Small intestine (tissue), 7 donors: ENCODE results near the gene ACADL. TPM values are rescaled to one million over a fixed set of nuclear protein-coding genes. Genes with fewer than 3 reads are reported as not detected.
A peak's percentile ranks its signal among the peaks of the same experiment; 100 is the strongest.

ENCODE experiments used
- DNase-seq, 2 donors: peaks; one replicate each; pipeline versions ENCODE4 v3.0.0 to v3.0.0-alpha.2; 2013
- FAIRE-seq: peaks from 2 replicates; lab custom pipeline; 2012; peaks lifted over from hg19 to GRCh38; lab: Jason Lieb, UNC
- H3K27ac ChIP-seq, 3 donors: one replicate each; pipeline ENCODE4 v1.5.1; 2013; ENCODE audit warnings: low read length in 2 of 3, mild to moderate bottlenecking in 2 of 3, control low read depth in 1 of 3, inconsistent platforms in 1 of 3, low read depth in 1 of 3, moderate library complexity in 1 of 3
- H3K27me3 ChIP-seq, 3 donors: one replicate each; pipeline ENCODE4 v1.6.1; 2013; ENCODE audit warnings: low read length in 3 of 3, inconsistent platforms in 1 of 3; ENCODE audit not compliant: control insufficient read depth in 3 of 3, insufficient read depth in 3 of 3
- H3K36me3 ChIP-seq, 3 donors: one replicate each; pipeline ENCODE4 v1.6.1; 2013; ENCODE audit warnings: low read length in 3 of 3, inconsistent platforms in 1 of 3, low read depth in 1 of 3, mild to moderate bottlenecking in 1 of 3, moderate library complexity in 1 of 3; ENCODE audit not compliant: control insufficient read depth in 3 of 3, insufficient read depth in 2 of 3
- H3K4me1 ChIP-seq, 3 donors: one replicate each; pipeline ENCODE4 v1.6.1; 2013; ENCODE audit warnings: low read length in 2 of 3, inconsistent platforms in 1 of 3, low read depth in 1 of 3, mild to moderate bottlenecking in 1 of 3, moderate library complexity in 1 of 3; ENCODE audit not compliant: control insufficient read depth in 3 of 3, insufficient read depth in 2 of 3
- H3K4me3 ChIP-seq, 3 donors: one replicate each; pipeline ENCODE4 v1.5.1; 2013; ENCODE audit warnings: low read length in 3 of 3, control low read depth in 1 of 3, inconsistent platforms in 1 of 3, low read depth in 1 of 3, mild to moderate bottlenecking in 1 of 3, moderate library complexity in 1 of 3
- H3K9me3 ChIP-seq, 2 donors: one replicate each; pipeline ENCODE4 v1.6.1; 2013; ENCODE audit warnings: low read depth in 1 of 2, low read length in 1 of 2; ENCODE audit not compliant: control insufficient read depth in 2 of 2, insufficient read depth in 1 of 2
- WGBS, 3 donors: extraction: QIAGEN DNeasy Blood & Tissue Kit; methylation state at CpG; one replicate each; pipeline ENCODE4 v1.1.7; 2013; 5-methylcytosine and 5-hydroxymethylcytosine counted together
- polyA plus RNA-seq, 4 donors: library from polyadenylated mRNA; stranded (reverse) in 3 of 4; unstranded in 1 of 4; fragments of 200-250 nt in 3 of 4; fragments of 120-200 nt in 1 of 4; gene quantifications; one replicate each; pipeline versions ENCODE4 v1.2.1 to v1.2.3, GENCODE V29; 2013
- donor health status: healthy with polysubstance abuse.
- donor health status: control.
- donor health status: control.
- donor health status: Bipolar disorder and iron deficiency.
- donor health status: healthy.

ACADL gene
- polyA plus RNA-seq, 4 donors: 0.16 to 6.4 TPM; not detected in 2

- Histone ChIP-seq H3K27me3 (peaks cover 0 to 42% (median 7%) of the 10 kb centered on the region in 3 donors), H3K9me3 (no peaks in the 10 kb centered on the region), H3K4me1 (no peaks in the 10 kb centered on the region), H3K4me3 (no peak overlapping the region), H3K36me3 (no peaks in the 10 kb centered on the region), H3K27ac (no peak overlapping the region)
- 40 to 85% (median 72%) methylated on average over 2 of the region's 2 CpGs for WGBS, 3 donors
- no peak for FAIRE-seq
- DNase-seq: no peak
Measured at GRCh38 chr2:210226223-210226622, 976 bp upstream of the ACADL start.

- no peaks in the 10 kb centered on the region for H3K4me1 ChIP-seq
- H3K4me3 ChIP-seq: peak overlapping the region in 2 of 3 donors; percentile 46 to 48
- no peak overlapping the region for H3K27ac ChIP-seq
- H3K36me3 ChIP-seq: no peaks in the 10 kb centered on the region
- no peak for FAIRE-seq
- WGBS, 3 donors: 1 to 6% (median 4%) methylated on average over 24 of the region's 24 CpGs
- H3K27me3 ChIP-seq: peaks cover 0 to 42% (median 7%) of the 10 kb centered on the region in 3 donors
- H3K9me3 ChIP-seq: no peaks in the 10 kb centered on the region
- peak; percentile 52 to 55 for DNase-seq
Measured at GRCh38 chr2:210224591-210224940, 681 bp downstream of the ACADL start.

DNA sequence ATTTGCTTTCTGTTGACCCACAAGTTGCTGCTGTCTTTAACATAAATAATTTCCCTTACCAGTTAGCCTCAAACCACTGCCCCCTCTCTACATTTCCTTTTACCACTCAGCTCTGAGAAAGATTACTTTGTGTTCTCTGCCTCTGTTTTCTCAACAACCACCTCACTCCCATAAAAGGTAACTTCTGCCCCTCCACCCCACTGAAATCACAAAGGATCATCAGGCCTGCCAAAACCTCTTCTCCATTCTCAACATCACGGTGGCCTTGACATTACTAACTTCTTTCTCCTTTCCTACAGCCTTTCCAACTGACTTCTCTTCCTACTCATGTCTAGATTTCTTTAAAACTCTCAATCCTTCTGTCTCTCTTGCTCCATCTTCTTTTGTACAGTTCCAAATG is 10.1 kb downstream of the ACADL start:
- DNase-seq: no peak
- Histone ChIP-seq H3K9me3 (no peaks in the 10 kb centered on the region), H3K27me3 (peaks cover 0 to 5% (median 0%) of the 10 kb centered on the region in 3 donors), H3K36me3 (no peaks in the 10 kb centered on the region), H3K27ac (no peak overlapping the region), H3K4me1 (no peaks in the 10 kb centered on the region), H3K4me3 (no peak overlapping the region)
- FAIRE-seq: no peak
- WGBS, 3 donors: 47 to 49% (median 48%) methylated on average over 1 of the region's 1 CpG

- 90 to 95% (median 90%) methylated on average over 1 of the region's 1 CpG for WGBS, 3 donors
- Histone ChIP-seq H3K27ac (no peak overlapping the region), H3K36me3 (no peaks in the 10 kb centered on the region), H3K27me3 (peaks cover 0 to 7% (median 0%) of the 10 kb centered on the region in 3 donors), H3K9me3 (no peaks in the 10 kb centered on the region), H3K4me1 (no peaks in the 10 kb centered on the region), H3K4me3 (no peak overlapping the region)
- DNase-seq (no peak), FAIRE-seq (no peak)
Measured at GRCh38 chr2:210210185-210210584, 15.1 kb downstream of the ACADL start.

DNA sequence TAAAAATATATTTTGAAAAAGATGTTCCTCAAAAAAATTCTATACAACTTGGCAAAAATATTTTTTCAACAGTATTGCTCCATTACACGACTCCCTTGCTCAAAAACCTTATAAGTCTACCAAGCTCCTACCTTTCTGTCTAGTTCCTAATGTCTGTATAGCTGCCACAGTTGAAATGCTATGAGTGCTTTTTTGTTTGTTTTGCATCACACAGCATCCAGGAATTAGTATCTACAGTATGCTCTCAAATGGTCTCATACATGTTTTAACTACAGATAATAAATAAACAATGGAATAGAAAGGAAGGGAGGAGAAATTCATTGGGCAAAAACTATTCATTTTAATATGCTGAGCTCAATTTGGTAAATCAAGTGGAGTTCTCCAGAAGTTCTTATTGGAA is 17.3 kb downstream of the ACADL start:
- Histone ChIP-seq H3K9me3 (no peaks in the 10 kb centered on the region), H3K36me3 (no peaks in the 10 kb centered on the region), H3K4me1 (no peaks in the 10 kb centered on the region), H3K27me3 (peaks cover 0 to 7% (median 0%) of the 10 kb centered on the region in 3 donors), H3K27ac (no peak overlapping the region), H3K4me3 (no peak overlapping the region)
- FAIRE-seq: no peak
- no peak for DNase-seq
- 79 to 83% (median 80%) methylated on average over 1 of the region's 1 CpG for WGBS, 3 donors

GRCh38 chr2:210203558-210203957 is 21.7 kb downstream of the ACADL start:
- Histone ChIP-seq H3K27ac (no peak overlapping the region), H3K9me3 (no peaks in the 10 kb centered on the region), H3K4me3 (no peak overlapping the region), H3K36me3 (no peaks in the 10 kb centered on the region), H3K4me1 (no peaks in the 10 kb centered on the region), H3K27me3 (peaks cover 0 to 7% (median 0%) of the 10 kb centered on the region in 3 donors)
- FAIRE-seq (no peak), DNase-seq (no peak)
- WGBS, 3 donors: 54 to 71% (median 55%) methylated on average over 1 of the region's 1 CpG

- H3K27ac ChIP-seq: no peak overlapping the region
- 45 to 71% (median 48%) methylated on average over 1 of the region's 1 CpG for WGBS, 3 donors
Measured at GRCh38 chr2:210203147-210203546, 22.1 kb downstream of the ACADL start.

DNA sequence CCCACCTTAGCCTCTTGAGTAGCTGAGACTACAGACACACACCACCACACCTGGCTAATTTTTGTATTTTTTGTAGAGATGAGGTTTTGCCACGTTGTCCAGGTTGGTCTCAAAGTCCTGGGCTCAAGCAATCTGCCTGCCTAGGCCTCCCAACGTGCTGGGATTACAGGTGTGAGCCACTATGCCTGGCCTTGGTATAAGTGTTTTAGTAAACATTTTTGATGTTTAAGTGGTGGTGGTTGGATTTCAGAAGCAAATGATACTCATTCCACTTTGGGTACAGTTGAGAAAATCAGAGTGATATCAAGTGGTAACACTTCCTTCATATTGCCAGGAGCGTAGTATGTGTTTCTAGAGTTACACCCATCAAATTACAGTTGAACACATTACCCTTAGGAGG is 25.4 kb downstream of the ACADL start:
- no peak overlapping the region for H3K27ac ChIP-seq
- peaks cover 0 to 5% (median 0%) of the 10 kb centered on the region in 3 donors for H3K27me3 ChIP-seq
- no peak for FAIRE-seq
- H3K36me3 ChIP-seq: no peaks in the 10 kb centered on the region
- H3K4me1 ChIP-seq: no peaks in the 10 kb centered on the region
- no peaks in the 10 kb centered on the region for H3K9me3 ChIP-seq
- 63 to 85% (median 72%) methylated on average over 3 of the region's 3 CpGs for WGBS, 3 donors
- H3K4me3 ChIP-seq: no peak overlapping the region
- DNase-seq: no peak

More at GRCh38 chr2:210203147-210203546, 22.1 kb downstream of the ACADL start:
- FAIRE-seq (no peak), DNase-seq (no peak)
- Histone ChIP-seq H3K36me3 (no peaks in the 10 kb centered on the region), H3K4me3 (no peak overlapping the region), H3K4me1 (no peaks in the 10 kb centered on the region), H3K27me3 (peaks cover 0 to 7% (median 0%) of the 10 kb centered on the region in 3 donors), H3K9me3 (no peaks in the 10 kb centered on the region)

DNA sequence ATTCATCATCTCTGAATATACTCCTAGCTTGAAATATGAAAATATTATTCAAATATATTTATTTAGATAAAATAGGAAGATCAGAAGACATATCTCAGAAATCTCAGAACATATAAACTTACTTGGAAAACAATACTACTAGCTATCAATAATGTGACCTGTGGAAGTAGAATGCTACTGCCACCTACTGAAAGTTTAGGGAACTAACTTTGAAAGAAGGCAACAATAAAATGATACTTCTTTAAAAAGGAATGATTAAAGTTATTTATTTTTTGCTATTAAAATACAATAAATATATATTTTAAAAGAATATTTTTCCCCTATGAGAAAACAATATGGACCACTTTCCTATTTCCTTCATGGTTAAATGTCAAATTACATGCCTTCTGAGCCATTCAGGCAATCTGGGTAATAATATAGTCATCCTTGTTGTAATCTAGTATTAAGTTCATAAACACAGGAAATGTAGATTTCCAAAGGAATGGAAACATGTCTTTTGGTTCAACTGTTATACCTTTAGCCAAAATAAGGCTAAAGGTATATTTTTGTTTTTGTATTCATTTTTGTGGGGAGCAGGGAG is 26.0 kb downstream of the ACADL start:
- Histone ChIP-seq H3K27ac (no peak overlapping the region), H3K27me3 (peaks cover 0 to 5% (median 0%) of the 10 kb centered on the region in 3 donors), H3K4me3 (no peak overlapping the region), H3K4me1 (no peaks in the 10 kb centered on the region), H3K36me3 (no peaks in the 10 kb centered on the region), H3K9me3 (no peaks in the 10 kb centered on the region)
- DNase-seq (peak; percentile 37 to 47), FAIRE-seq (peak; percentile 95)
